Stimulated activated CD4-positive, alpha-beta T cell treated with anti-CD3 and anti-CD28 coated beads, Interleukin-15, amount 100 ng/mL, for 1 hour (primary cell): ENCODE data around the gene BATF2.

Experiments used
- DNase-seq, 2 donors: peaks; one replicate each; pipeline ENCODE4 v3.0.0-alpha.2; 2020; ENCODE audit warnings: low read depth in 1 of 2, low spot score in 1 of 2

BATF2 gene

GRCh38 chr11:64970731-64971151 is 26.0 kb downstream of the BATF2 start:
- no peak for DNase-seq

- DNase-seq, result no peak
These were observed 27.6 kb downstream of the BATF2 start for GRCh38 chr11:64969209-64969608.

DNA sequence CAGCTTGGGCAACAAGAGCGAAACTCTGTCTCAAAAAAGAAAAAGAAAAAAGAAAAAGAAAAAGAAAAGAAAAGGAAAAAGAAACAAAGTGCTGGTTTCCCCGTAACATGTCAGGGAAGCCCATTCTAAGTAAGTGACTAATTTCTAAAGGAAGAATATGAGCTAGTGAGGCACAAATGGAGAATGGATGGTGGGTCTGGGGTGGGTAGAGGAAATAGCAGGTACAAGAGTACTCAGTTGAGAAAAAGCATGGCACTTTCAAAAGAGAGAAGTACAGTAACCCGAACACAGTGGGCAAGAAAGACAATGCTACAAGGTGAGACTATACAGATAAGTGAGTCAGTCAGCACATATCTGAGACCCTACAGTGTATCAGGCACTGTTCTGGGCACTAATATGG is 29.4 kb downstream of the BATF2 start:
- no peak for DNase-seq

GRCh38 chr11:64963072-64963631 is 33.6 kb downstream of the BATF2 start:
- DNase-seq, result no peak

DNA sequence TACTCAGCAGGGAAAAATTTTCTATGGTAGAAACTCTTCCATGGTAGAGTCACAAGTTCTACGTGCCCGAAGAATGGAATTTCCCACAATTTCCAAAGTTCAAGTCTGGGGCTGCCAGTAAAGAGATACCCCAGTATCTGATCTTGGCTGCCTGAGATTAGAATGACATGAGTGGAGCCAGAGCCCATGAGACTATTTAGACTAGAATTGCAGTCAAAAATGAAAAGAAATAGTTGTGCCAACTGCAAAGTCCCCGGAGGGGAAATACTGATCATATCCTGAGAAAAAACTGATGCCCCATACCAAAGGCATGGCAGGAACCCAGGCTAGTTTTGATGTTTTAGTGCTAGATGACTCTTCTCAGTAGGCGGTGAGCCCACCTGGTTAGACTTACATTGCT is 36.1 kb downstream of the BATF2 start:
- no peak for DNase-seq

DNA sequence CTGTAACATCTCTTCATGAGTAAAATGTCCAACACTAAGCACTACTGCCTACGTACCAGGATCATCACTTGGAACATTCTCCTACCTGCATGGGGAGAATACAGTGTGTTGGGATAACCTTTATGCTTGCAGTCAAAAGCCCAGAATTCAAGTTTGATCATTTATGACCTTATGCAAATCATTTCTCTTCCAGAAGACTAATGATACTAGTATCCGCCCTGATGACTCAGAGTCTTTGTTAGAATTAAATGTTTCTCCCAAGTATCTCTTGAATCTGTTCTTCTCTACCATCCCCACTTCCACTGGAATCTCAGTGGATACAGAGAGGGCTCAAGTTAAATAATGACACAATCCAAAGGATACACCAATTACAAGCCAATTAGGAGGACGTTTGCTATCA is 37.3 kb downstream of the BATF2 start:
- DNase-seq, result no peak

DNA sequence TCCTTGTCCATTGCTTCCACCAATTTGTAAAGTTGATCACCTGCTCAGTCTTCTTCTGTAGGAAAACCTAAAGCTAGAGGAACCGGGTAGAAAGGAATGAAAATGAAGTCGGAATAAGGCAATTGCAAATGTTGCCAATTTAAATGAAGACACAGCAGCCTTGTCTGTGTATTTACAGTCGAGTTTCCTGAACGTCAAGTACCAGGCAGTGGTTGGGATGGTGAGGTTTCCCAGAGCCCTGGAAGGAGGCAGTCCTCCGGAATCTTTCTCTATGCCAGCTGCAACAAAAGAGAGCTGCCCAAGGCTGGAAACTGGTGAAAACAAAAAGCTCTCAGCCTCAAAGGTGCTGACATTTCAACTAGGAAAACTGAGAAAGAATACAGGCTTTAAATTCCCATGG is 42.6 kb downstream of the BATF2 start:
- DNase-seq, result no peak

DNA sequence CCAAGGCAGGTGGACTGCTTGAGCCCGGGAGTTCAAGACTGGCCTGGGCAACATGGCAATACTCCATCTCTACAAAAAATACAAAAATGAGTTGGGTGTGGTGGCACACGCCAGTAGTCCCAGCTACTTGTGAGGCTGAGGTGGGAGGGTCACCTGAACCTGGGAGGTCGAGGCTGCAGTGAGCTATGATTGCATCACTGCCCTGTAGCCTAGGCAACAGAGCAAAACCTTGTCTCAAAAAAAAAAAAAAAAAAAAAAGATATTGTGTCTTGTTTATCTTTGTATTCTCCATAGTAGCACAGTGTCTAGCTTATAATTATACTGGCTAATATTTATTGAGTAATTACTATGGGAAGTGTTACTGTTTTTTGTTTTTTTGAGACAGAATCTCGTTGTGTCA is 45.2 kb downstream of the BATF2 start:
- DNase-seq, result no peak

GRCh38 chr11:64947208-64947814 is 49.5 kb downstream of the BATF2 start:
- DNase-seq, result no peak
